ENCODE measurements around the gene FNDC11.

- TF ChIP-seq YY1 (IDR thresholded peaks at IDR 0.05; ENCODE audit: insufficient read depth, insufficient read length) (no peak), ZNF274 (IDR thresholded peaks at IDR 0.05; ENCODE audit: low read depth, low read length) (no peak)
Measured at GRCh38 chr20:63518351-63518861, 35.6 kb upstream of the FNDC11 start.

Data from NT2/D1 (cell line).